DOHH2 (cell line): ENCODE results near the gene PMM2.
"Not testable (repeated sequence)": the region's sequence is repeated elsewhere in the genome, so short reads cannot be mapped to it uniquely, and the experiment has no call there.

Experiments used
- CTCF ChIP-seq: fragments of 200-600 bp; sonication (generic); IDR thresholded peaks from one replicate; pipeline ENCODE4 v1.5.1; 2014; ENCODE audit warnings: antibody characterized with exemption, mild to moderate bottlenecking, low read depth, low read length; ENCODE audit not compliant: poor library complexity, severe bottlenecking
- EZH2phosphoT487 ChIP-seq: fragments of 200-600 bp; sonication (generic); IDR thresholded peaks from 2 replicates; pipeline ENCODE4 v1.6.1; 2017; ENCODE audit warnings: borderline replicate concordance, mild to moderate bottlenecking, antibody characterized with exemption, low read length, moderate library complexity, mixed read lengths

GRCh38 chr16:8842016-8842415 is 44.4 kb downstream of the PMM2 start:
- TF ChIP-seq CTCF, EZH2phosphoT487: not testable (repeated sequence)
